HG02852 (cell line): Measurements from ENCODE around the gene ARCN1.

Source experiments
- ATAC-seq: cut with Tn5 transposase; IDR thresholded peaks from one replicate; pipeline ENCODE4 v1.9.1; 2021; ENCODE audit warnings: mild to moderate bottlenecking, moderate library complexity; ENCODE audit not compliant: unreplicated experiment

Gene ARCN1

GRCh38 chr11:118572061-118572980 is at the start of gene ARCN1:
ARCN1 (plus strand) TSS chr11:118572409; CDS start chr11:118572548, 139 bp downstream.
- peak; percentile 74 for ATAC-seq

GRCh38 chr11:118522571-118523072 is 49.6 kb upstream of the ARCN1 start:
- no peak for ATAC-seq

GRCh38 chr11:118524356-118524755 is 47.9 kb upstream of the ARCN1 start:
- ATAC-seq: no peak

GRCh38 chr11:118524757-118525470 is 47.3 kb upstream of the ARCN1 start:
- ATAC-seq: no peak

GRCh38 chr11:118526688-118527087 is 45.5 kb upstream of the ARCN1 start:
- no peak for ATAC-seq

- ATAC-seq: no peak
These were observed 45.1 kb upstream of the ARCN1 start, which contains the start of gene TTC36 for GRCh38 chr11:118527109-118527508. TTC36 (plus strand) TSS chr11:118527474; CDS start chr11:118527495, 21 bp downstream.

- ATAC-seq: no peak
These were observed 43.7 kb upstream of the ARCN1 start for GRCh38 chr11:118528511-118528910.

GRCh38 chr11:118529584-118530175 is 42.5 kb upstream of the ARCN1 start:
- no peak for ATAC-seq

- peak; percentile 18 for ATAC-seq
These were observed 42.0 kb upstream of the ARCN1 start for GRCh38 chr11:118530180-118530682.

GRCh38 chr11:118530683-118531596 is 41.3 kb upstream of the ARCN1 start, which contains the start of gene TMEM25:
TMEM25 (plus strand) TSS chr11:118531192; CDS start chr11:118531802, 610 bp downstream.
- peak; percentile 75 for ATAC-seq

- no peak for ATAC-seq
These were observed 40.6 kb upstream of the ARCN1 start for GRCh38 chr11:118531597-118532084.

- ATAC-seq: no peak
These were observed 40.1 kb upstream of the ARCN1 start for GRCh38 chr11:118532091-118532490.

GRCh38 chr11:118532852-118533768 is 39.1 kb upstream of the ARCN1 start:
- ATAC-seq: no peak

GRCh38 chr11:118533769-118534729 is 38.2 kb upstream of the ARCN1 start:
- no peak for ATAC-seq

- ATAC-seq: no peak
These were observed 36.9 kb upstream of the ARCN1 start for GRCh38 chr11:118535261-118535660.

- no peak for ATAC-seq
These were observed 35.5 kb upstream of the ARCN1 start for GRCh38 chr11:118536726-118537125.

GRCh38 chr11:118537409-118537980 is 34.7 kb upstream of the ARCN1 start:
- no peak for ATAC-seq
